ENCODE results near the gene MED8. TPM values are rescaled to one million over a fixed set of nuclear protein-coding genes. Genes with fewer than 3 reads are reported as not detected.
A peak's percentile ranks its signal among the peaks of the same experiment; 100 is the strongest.

The MED8 gene
- total RNA-seq, 1 donor from 2014 or later, result 15.7 TPM

GRCh38 chr1:43358121-43358745, 31.4 kb downstream of the MED8 start:
- H3K27me3 ChIP-seq (ENCODE audit: low read depth), result no peaks in the 10 kb centered on the region
- intact Hi-C loops (cut with micrococcal nuclease), result no loop called here
- DNase-seq, result no peak
- H3K27ac ChIP-seq (replicated peaks), result peak overlapping the region; percentile 97
- H3K36me3 ChIP-seq, result peaks cover 25% of the 10 kb centered on the region
- H3K4me3 ChIP-seq, result peak overlapping the region; percentile 76
- peaks cover 19% of the 10 kb centered on the region for H3K4me1 ChIP-seq
- H3K9me3 ChIP-seq (replicated peaks), result no peaks in the 10 kb centered on the region
- peak; percentile 49 for TF ChIP-seq CTCF (IDR thresholded peaks at IDR 0.05; ENCODE audit: borderline replicate concordance)

- TF ChIP-seq CTCF (IDR thresholded peaks at IDR 0.05; ENCODE audit: borderline replicate concordance), result no peak
- H3K4me3 ChIP-seq, result no peak overlapping the region
- H3K9me3 ChIP-seq (replicated peaks), result no peaks in the 10 kb centered on the region
- H3K36me3 ChIP-seq, result peaks cover 15% of the 10 kb centered on the region
- H3K4me1 ChIP-seq, result peaks cover 19% of the 10 kb centered on the region
- DNase-seq, result no peak
- intact Hi-C loops (cut with micrococcal nuclease), result no loop called here
- H3K27ac ChIP-seq (replicated peaks), result no peak overlapping the region
- no peaks in the 10 kb centered on the region for H3K27me3 ChIP-seq (ENCODE audit: low read depth)
Observed at GRCh38 chr1:43357251-43357650, 32.3 kb downstream of the MED8 start.

GRCh38 chr1:43354936-43355335, 34.7 kb downstream of the MED8 start:
- Histone ChIP-seq H3K4me1 (peaks cover 24% of the 10 kb centered on the region), H3K9me3 (replicated peaks) (no peaks in the 10 kb centered on the region), H3K36me3 (no peaks in the 10 kb centered on the region), H3K27ac (replicated peaks) (no peak overlapping the region), H3K27me3 (ENCODE audit: low read depth) (no peaks in the 10 kb centered on the region), H3K4me3 (no peak overlapping the region)
- intact Hi-C loops (cut with micrococcal nuclease), result no loop called here
- TF ChIP-seq CTCF (IDR thresholded peaks at IDR 0.05; ENCODE audit: borderline replicate concordance), result no peak
- DNase-seq, result no peak

- no peaks in the 10 kb centered on the region for H3K36me3 ChIP-seq
- no peak overlapping the region for H3K4me3 ChIP-seq
- no peak overlapping the region for H3K27ac ChIP-seq (replicated peaks)
- peaks cover 27% of the 10 kb centered on the region for H3K4me1 ChIP-seq
- no peak for DNase-seq
- no peaks in the 10 kb centered on the region for H3K9me3 ChIP-seq (replicated peaks)
- TF ChIP-seq CTCF (IDR thresholded peaks at IDR 0.05; ENCODE audit: borderline replicate concordance), result no peak
- intact Hi-C loops (cut with micrococcal nuclease), result no loop called here
- no peaks in the 10 kb centered on the region for H3K27me3 ChIP-seq (ENCODE audit: low read depth)
Observed at GRCh38 chr1:43354471-43354870, 35.1 kb downstream of the MED8 start.

GRCh38 chr1:43352881-43353280, 36.7 kb downstream of the MED8 start:
- Histone ChIP-seq H3K4me3 (no peak overlapping the region), H3K27me3 (ENCODE audit: low read depth) (no peaks in the 10 kb centered on the region), H3K36me3 (no peaks in the 10 kb centered on the region), H3K4me1 (peaks cover 29% of the 10 kb centered on the region), H3K9me3 (replicated peaks) (no peaks in the 10 kb centered on the region), H3K27ac (replicated peaks) (no peak overlapping the region)
- DNase-seq, result no peak
- intact Hi-C loops (cut with micrococcal nuclease), result no loop called here
- TF ChIP-seq CTCF (IDR thresholded peaks at IDR 0.05; ENCODE audit: borderline replicate concordance), result no peak

Data from left ventricle myocardium inferior (tissue), 1 donor.